Activated T-helper 1 cell treated with Interleukin-2 at 50 U/mL for 16 hours (primary cell): ENCODE measurements around the gene CDH23.

ENCODE experiments used
- DNase-seq: peaks from one replicate; pipeline ENCODE4 v3.0.0-alpha.2; 2020; ENCODE audit warnings: low read depth

CDH23 gene

DNA sequence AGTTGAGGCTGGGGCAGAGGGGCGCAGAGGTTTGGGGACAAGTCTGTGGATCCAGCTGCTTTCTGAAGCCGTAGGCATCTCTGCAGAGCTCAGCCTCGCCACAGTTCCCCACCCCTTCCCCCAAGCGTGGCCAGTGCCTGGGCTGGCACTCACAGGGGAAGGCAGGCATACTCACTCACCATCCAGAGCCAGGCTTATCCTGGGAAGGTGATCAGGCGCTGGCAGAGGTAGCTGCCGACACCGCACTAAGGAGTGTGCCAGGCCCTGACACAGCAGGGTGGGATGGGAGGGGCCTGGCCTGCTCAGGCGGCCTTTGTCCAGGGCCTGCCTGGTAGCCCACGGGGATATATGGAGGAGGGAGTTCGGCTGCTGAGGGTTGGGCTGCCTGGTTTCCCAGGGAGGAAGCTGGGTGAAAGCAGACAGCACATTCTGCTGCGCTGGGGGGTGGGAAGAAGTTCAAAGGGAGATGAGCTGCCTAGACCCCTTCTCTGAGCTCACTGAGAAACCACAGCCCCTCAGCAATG lies 360.7 kb downstream of the CDH23 start:
- no peak for DNase-seq

DNA sequence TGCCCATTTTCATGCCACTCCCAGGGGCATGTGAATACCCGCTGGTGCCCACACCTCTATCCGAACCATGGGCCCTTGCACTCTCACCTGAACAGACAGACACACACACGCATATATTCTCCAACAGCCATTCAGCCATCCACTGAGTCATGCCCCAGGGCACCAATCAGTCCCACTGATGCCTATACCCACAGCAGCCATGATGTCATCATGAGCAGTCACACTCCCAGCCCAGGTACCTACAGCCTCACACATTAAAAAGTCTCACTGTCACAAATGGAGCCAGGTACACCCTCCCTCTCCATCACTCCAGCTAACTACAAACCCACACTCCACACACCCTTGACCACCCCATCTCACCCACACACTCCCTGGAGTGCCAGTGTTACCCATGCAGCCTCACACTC lies 364.4 kb downstream of the CDH23 start:
- no peak for DNase-seq

DNA sequence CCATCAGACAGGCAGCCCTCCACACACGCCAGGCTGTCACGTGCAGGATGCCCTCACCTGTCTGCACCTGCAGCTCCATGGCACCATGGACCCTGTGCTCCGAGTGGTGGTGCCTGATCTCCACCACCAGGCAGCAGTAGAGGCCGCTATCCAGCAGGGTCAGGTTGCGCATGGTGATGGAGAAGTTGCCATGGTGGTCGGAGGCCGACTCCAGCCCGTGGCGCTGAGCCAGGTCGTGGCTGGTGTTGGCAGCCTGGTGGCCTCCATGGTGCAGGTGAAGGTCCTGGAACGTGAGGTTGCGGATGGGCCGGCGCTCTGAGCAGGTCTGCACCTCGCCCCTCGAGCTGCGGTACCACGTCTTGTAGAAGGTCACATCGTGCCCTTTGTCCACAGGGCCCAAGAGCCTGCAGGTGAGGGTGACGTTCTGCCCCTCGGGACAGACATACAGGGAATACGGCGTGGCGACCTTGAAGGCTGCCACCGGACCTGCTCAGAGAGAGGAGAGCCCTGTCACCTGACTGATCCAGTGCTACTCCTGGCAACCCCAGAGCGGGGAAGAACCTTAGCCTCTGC lies 364.9 kb downstream of the CDH23 start:
- DNase-seq, result no peak

DNA sequence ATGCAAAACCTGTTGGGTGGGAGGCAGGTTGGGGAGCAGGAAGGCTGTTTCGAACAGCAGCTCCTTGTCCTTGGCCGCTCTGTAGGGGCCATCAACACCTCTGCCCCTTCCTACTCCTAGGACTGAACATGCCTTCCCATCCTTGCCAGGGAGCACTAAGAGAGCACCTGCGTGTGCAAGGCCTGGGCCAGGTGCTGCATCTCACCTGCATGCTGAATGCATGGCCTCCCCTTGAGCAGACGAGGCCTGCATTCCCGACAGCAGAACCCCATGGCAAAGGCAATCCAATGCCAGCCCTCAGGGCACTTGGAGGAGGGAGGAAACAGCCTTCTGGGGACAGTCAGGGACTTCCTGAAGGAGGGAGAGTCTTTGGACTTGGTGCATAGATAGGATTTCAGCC lies 365.6 kb downstream of the CDH23 start:
- DNase-seq, result no peak

DNA sequence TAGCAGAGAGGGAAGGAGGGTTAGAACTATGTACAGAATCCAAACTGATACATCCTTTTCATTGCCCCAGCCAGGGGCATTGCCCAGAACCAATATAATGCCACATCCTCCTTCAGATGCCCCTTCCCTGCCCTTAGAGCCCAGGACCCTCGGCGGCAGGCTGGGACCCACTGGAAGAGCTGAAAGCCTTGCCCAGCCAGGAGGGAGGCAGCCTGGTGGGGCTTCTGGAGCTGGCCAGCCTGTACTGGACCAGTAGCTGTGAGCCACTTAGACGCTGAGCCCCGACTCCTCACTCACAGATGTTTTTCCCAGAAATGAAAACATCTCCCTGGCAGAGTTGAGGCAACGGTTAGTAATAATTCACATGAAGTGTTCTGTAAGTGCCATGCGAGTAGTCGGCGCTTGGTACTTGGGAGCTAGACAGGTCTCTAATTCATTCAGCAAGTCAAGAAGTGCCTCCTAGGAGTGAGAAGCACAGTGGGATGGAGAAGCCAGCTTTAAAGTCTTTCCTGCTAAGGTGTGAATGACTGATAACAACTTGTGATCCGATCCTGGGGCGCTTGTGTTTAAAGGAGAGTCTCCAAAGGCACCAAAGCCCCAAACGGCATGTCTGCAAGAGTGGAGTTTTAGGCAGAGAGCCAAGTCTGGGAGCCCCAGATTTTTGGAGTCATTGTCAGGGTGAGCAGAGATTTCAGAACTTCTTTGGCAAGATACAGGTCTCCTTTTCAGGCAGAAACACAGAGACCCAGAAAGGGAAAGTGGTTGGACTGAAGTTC lies 366.8 kb downstream of the CDH23 start:
- DNase-seq, result no peak

DNA sequence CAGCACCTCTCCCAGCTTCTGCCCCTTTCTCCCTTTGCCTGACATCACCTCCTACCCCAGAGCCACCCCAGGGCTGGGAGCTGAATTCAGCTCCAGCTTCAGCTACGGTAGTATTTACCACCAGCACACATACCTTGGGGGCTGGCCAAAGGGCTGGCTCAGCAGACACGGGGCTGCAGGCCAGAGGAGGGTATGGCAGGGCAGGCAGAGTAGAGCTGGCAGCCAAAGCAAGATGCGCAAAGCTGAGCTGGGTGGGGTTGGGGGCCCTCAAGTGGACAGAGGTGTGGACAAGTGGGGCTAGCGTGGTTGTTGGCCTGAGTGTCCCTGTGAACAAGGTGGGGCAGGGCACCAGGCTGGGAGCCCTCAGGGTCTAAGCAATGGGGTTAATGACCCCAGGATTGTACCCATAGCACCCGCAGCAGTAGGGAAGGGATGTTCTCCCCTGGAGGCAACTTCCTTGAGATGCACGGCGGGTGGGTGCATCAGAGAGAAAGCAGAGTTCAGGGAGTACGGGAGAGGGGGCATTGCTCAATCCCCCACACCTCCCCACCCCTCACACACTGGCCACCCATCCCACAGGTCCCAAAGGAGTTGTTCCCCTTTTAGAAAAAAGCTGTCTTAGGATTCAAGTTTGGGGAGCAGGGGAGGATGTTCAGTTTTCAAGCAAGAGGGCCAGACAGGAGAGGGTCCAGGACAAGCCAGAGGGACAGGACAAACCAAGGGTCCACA lies 368.6 kb downstream of the CDH23 start:
- no peak for DNase-seq

DNA sequence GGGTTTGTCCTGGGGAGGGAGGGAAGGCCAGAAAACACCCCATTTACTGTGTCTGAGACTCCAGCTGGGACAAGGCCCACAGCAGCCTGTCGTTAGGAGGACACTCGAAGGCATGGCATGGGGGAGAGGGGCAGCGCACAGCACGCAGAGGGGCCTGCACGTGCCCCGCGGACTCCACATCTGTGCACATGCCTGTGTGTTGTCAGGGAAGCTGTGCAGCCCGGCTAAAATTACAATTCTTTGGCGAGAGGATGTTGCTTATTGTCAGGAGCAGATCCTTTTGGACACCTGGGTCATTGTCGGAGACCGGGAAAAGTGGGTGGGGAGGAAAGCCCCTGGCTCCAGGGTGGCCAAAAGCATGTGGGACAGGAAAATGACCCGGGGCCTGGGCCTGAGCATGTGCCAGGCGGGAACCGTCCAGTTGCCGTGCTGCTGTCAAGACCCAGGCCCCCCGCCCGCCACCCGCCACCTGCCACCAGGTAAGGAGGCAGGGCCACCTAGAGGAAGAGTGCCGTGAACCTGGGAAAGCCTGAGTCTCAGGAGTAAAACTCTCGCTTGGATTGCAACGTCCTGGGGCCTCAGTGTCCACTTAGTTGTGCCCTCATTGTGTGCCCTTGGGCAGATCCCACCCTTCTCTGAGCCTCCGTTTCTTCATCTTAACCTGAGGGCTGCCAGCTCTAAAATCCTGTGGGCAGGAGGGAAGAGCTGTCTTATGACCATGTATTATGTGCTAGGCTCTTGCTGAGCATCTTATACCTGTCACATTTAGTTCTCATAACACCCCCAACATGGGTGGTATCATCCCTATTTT lies 369.4 kb downstream of the CDH23 start:
- DNase-seq, result no peak

DNA sequence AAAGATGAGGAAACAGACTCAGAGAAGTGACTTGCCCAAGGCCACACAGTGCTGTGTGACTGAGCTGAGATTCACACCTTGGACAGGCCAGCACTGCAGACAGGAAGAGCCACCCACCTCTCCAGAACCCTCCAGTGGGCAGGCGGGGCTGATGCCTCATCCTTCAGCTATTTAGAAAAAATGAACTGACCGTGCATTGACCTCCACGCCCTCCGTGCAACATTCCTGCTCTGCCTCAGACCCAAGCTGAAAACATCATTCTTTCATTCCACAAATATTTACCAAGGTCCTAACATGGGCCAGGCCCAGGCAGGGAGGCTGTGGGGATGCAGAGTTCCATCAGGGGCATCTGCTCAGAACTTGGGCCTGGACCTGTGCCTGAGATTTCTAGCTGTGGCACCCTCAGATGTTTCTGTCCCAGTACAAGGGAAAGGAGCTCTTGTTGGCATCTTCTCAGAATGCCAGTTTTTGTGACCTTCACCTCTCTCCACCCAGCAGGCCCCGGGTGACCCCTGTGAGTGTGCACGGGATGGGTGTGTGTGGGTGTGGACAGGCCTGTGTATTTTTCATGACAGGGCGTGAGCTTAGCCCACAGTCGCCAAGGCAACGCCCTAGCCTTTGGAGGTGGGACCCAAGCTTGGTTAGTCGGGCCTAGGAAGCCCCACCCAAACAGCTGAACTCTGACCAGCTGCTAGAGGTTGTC lies 370.1 kb downstream of the CDH23 start:
- DNase-seq, result no peak

DNA sequence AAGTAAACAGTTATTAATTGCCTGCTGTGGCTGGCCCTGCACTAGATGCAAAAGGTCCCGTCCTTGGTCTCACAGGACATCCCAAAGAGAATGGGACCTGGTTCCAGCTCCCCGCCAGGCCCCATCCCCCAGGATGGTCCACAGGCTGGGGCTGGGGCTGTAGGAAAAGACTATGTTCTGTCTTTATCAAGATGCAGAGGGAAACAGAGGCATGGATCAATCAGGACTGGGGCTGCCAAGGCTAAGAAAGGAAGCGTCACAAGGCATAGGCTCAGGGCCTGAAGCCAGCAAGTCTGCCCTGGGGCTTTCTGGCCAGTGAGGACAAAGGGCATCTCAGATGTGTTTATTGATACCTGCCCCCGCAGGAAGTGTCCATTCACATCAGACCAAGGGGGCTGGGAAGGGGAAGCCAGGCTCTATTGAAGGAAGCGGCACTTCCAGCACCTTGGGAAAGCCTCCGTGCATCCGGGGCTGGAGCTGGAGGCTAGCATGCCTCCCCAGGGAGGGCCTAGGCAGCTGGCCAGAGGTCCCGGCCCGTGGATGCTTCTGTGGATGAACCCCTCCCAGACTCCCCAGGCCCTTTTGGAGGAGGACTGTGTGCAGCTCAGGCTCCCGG lies 370.8 kb downstream of the CDH23 start:
- DNase-seq, result no peak

DNA sequence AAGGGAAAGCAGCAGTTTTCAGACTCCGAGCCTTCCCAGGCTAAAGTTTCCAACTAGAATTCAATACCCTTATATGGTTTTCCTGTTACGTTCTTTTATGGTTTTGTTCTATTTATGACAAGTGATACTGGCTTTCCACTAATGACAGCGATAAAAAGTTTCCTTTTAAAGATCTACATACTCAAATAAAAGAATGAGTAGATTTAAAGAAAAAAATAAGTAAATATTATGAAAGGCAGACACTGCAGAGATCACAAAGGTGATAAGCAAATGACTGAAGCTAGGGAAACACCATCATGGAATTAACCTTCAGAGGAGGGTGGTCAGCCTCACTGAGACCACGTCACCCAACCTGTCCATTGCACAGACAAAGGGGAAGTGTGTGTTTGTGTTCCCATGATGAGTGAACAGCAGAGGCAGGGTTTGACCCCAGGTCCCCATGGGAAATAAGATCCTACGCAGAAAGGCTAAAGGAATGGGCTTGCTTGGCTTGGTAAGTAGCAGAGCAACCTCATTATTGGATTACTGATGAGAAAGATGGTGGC lies 372.6 kb downstream of the CDH23 start:
- no peak for DNase-seq

DNA sequence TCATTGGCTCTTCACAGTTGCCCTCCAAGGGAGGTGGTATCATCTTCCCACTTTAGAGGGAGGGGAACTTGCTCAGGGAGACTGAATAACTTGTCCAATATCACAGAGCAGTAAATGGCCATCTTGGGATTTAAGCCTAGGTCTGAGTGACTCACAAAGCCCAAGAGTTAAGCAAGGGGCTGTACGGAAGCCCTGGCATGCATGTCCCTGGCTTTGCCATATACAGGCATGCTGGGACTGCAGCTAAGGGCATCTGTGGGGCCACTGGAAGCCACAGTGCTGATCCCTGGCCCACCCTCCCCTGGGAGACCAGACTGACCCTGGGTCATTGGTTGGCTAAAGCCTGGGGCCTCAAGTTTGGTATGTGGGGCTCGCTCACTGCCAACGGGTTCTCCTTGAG lies 373.5 kb downstream of the CDH23 start:
- no peak for DNase-seq

DNA sequence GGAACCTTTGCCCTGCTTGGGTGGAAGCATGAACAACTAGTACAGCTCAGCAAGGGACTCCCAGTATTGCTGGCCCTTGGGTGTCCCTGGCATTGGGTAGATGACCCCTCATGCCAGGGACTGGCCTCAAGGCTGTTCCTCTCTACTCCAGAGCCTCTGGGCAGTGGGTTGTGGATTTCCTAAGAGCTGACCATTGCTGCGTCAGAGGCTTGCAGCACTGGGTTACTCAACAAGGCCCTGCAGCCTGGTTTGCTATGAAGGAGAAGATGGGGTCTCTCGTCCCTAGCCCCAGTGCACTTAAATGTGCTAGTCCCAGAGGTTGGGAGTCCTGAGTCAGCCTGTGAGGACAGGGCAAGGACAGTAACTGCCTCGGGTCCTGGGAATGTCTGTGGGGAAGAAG lies 374.1 kb downstream of the CDH23 start:
- no peak for DNase-seq

DNA sequence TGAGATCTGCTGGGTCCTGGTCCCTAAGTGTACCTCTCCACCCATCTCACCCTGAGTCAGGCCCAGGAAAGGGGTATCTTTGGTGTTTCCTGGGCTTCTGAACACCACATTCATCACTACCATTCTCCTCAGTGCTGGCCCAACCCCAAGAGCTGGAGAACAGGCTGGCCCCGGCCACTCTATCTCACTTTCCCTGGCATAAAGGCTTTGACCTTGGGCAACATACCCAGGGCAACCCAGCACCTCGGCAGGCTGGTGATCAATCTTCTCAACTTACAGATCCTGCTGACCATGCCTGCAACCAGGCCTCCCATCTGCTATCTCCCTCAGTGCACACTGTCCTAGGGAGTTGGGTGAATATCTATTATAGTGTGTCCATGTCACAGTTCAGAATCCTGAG lies 374.5 kb downstream of the CDH23 start:
- no peak for DNase-seq

DNA sequence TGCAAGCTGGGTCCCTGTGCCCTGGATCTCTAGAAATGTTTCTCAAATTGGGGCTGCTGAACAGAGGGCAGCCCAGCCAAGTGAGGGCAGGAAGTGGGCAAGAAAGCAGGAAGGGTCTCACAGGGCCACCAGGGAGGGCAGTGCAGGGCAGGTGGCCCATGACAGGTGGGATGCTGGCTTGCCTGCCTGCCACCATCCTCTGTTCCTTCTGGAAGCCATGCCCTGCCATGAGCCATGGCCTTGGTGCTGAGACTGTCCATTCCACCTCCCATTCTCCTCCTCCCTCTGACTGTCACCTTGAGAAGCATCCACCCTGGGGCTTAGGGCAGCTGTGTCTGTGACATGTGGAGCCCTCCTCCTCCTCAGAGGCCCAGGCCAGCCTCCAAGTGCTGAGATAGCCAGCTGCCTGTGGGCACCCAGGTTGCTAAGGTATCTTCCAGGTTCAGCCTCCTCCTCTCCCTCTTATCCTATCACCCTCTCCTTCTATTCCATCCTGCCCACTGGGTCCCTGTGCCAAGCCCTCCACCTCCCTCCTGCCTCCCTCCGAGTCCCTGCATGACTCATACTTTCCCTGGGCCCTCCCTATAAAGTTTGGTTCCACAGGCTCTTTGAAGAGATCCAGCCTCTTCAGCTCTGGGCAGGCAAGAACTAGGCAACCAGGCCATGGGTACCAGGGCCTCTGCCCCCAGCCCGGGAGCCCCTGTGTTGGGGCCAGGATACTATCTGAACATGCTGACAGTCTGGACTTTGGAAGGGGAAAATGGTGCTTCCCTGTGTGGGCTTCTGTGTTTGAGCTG lies 375.3 kb downstream of the CDH23 start:
- no peak for DNase-seq

DNA sequence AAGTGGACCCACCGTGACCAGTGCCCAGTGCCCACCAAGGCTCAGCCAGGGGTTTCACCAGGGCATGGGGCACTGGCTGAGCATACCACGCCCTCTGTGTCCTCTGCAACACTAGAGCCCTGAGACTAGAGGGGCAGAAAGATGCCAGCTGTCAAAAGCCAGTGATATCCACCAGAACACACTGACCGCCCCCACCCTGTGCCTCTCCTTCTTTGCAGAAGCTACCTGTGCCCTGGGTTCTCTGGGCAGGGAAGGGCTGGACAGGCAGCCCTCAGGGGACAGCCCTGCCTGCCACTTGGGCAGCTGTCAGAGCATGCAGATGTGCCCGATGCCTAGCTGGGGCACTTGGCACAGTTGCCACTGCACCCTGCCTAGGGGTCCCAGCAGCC lies 376.1 kb downstream of the CDH23 start:
- DNase-seq, result no peak

DNA sequence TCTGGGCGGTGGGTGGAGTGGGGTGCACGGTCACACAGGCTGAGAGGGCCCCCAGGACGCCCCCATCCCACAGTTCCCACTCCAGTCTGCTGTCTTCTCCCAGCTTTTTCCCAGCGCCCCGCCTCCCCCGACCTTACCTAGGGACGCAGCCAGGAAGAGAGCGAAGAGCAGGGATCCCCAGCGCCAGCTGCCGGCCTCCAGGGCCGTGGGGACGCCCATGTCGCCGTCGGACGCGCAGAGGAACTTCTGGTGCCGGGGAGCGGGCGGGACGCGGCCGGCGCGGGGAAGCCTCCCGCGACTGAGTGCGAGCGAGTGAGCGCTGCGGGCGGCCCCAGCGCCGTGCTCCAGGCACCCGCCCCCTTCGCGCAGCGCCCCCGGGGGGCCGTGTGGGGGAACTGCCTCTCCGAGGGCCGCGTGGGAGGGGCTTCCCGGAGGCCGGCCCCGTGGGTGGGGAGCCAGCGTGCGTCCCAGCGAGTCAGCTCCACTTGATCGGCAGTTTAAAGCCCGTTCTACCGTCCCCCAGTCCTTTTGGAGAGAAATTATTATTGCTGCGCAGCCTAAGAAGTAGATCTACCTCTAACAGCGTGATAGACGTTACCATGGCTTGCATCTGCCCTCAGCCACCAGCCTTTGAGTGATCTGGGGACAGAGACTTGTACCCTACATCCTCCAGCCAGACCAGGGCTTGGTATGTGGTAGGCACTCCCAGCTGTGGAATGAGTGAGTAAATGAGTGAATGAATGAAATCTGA lies 376.7 kb downstream of the CDH23 start, which contains the start of gene VSIR:
Gene VSIR (minus strand): TSS at position 300 of the 751 bp plus-strand sequence. CDS start 81 bp downstream, at position 219.
- DNase-seq, result peak; percentile 93

DNA sequence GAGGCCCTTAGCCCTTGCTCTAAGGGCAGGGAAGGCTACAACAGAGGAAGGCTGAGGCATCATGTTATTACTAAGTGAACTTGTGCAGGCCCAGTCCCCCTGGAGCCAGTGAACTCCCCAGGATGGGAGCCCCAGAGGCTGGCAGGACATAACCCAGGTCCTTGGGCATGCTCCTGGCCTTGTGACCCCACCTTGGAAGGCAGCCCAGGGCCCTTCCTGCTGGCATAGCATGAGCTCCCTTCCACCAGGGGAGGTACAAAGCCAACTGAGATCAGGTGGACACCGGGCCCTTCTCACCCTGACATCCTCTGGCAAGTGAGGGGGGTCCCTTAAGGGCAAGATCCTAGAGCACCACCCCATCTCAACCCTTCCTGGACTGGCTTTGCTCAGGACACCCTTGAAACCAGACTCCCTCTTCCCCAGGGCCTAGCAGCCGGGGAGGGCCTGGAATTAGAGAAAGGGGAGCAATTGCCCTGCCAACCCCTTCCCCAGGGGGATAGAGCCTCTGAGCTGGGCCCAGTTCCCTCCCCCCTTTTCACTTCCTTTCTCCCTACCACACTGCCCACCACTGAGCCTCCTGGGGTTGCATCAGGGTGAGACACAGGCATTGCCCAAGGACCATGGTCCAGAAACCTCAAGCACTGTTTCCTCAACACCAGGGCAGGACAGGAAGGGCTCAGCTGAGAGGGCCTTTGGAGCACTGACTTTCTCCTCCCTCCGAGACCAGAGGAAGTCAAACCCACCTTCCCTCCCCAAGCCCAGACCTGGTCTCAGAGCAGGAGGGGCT lies 378.4 kb downstream of the CDH23 start:
- DNase-seq, result no peak

DNA sequence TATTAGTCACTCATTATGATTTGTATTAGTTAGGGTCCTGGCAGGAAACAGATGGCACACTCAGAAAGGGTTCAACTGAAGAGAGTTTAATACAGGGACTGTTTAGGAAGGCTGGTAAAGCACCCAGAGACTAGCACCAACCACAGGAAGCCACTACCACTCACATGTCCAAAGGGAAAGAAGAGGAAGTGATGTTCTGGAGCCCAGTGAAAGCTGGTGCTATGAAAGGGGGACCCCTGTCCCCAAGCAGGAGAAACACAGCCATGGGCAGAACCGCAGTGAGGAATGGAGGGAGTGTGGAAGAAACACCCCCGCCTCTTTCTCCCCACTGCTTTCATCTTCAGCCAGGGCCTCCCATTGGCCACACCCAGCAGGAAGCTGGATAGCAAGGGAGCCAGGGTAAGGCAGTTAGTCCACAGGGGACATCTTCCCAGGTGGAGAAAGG lies 379.8 kb downstream of the CDH23 start:
- no peak for DNase-seq
